HUES64 (cell line): ENCODE measurements around the gene PRKAR1B.

Experiments
- H3K27ac ChIP-seq: 2 replicates; pipeline ENCODE4 v1.7.0; 2013; ENCODE audit warnings: low read depth, low read length, inconsistent platforms
- H3K27me3 ChIP-seq: 2 replicates; pipeline ENCODE4 v1.6.1; 2013; ENCODE audit warnings: mild to moderate bottlenecking, low read length; ENCODE audit not compliant: insufficient read depth
- H3K36me3 ChIP-seq: 2 replicates; pipeline ENCODE4 v1.6.1; 2013; ENCODE audit warnings: mild to moderate bottlenecking, low read length; ENCODE audit not compliant: insufficient read depth
- H3K4me1 ChIP-seq: 2 replicates; pipeline ENCODE4 v1.6.1; 2013; ENCODE audit warnings: mild to moderate bottlenecking, low read length, moderate library complexity; ENCODE audit not compliant: insufficient read depth
- H3K4me3 ChIP-seq: 2 replicates; pipeline ENCODE4 v1.5.1; 2013; ENCODE audit warnings: mild to moderate bottlenecking, low read length, moderate library complexity
- H3K9ac ChIP-seq: 2 replicates; pipeline ENCODE4 v1.6.1; 2013; ENCODE audit warnings: mild to moderate bottlenecking, low read depth, low read length
- H3K9me3 ChIP-seq: 2 replicates; pipeline ENCODE4 v1.6.1; 2013; ENCODE audit warnings: low read depth, low read length; ENCODE audit not compliant: insufficient read depth
- WGBS: fragments of 150-250, 120-280 bp; methylation state at CpG from one replicate; pipeline ENCODE4 v1.1.7; 2013; ENCODE audit warnings: missing lambda C conversion rate; 5-methylcytosine and 5-hydroxymethylcytosine counted together

PRKAR1B gene

DNA sequence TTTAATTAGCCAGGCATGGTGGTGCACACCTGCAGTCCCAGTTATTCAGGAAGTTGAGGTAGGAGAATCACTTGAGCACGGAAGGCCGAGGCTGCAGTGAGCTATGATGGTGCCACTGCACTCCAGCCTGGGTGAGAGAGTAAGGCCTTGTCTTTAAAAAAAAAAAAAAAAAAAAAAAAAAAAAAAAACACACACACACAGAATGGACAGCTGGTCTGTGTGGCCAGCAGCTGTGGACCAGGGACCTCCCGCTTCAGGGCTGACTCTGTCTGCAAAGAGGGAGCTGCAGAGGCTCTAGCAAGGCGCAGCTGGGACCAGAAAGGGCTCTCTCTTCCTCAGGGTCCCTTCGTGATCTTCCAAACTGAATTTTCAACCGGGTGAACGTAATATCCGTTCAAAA is 54.2 kb downstream of the PRKAR1B start:
- WGBS, result 95% methylated on average over 8 of the region's 8 CpGs
- H3K4me3 ChIP-seq, result no peak overlapping the region
- no peaks in the 10 kb centered on the region for H3K4me1 ChIP-seq
- H3K9ac ChIP-seq, result no peak overlapping the region
- no peak overlapping the region for H3K27ac ChIP-seq
- H3K27me3 ChIP-seq, result no peaks in the 10 kb centered on the region
- H3K36me3 ChIP-seq, result peaks cover 27% of the 10 kb centered on the region
- no peaks in the 10 kb centered on the region for H3K9me3 ChIP-seq

- Histone ChIP-seq H3K9ac (no peak overlapping the region), H3K36me3 (peaks cover 27% of the 10 kb centered on the region), H3K9me3 (no peaks in the 10 kb centered on the region), H3K27ac (no peak overlapping the region), H3K4me3 (no peak overlapping the region), H3K4me1 (no peaks in the 10 kb centered on the region), H3K27me3 (no peaks in the 10 kb centered on the region)
- 92% methylated on average over 10 of the region's 10 CpGs for WGBS
Measured at GRCh38 chr7:671415-672042, 55.6 kb downstream of the PRKAR1B start.

- 95% methylated on average over 54 of the region's 54 CpGs for WGBS
- Histone ChIP-seq H3K9me3 (no peaks in the 10 kb centered on the region), H3K36me3 (peaks cover 20% of the 10 kb centered on the region), H3K27me3 (no peaks in the 10 kb centered on the region), H3K27ac (no peak overlapping the region), H3K9ac (no peak overlapping the region), H3K4me3 (no peak overlapping the region), H3K4me1 (no peaks in the 10 kb centered on the region; the same call in 1 of the 2 replicates)
Measured at GRCh38 chr7:670501-671390, 56.3 kb downstream of the PRKAR1B start.

DNA sequence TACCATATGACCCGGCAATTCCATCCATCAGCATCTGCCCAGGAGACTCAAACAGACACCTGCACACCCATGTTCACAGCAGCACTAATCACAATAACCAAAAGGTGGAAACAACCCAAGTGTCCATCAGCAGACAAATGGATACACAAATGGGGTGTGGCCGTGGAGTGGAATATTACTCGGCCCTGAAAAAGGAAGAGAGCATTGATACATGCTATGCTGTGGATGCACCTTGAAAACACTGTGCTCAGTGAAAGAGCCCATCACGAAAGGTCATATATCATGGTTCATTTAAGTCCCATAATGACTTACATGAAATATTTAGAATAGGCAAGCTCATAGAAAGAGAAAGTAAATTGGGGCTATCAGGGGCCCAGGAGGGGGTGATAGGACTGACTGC is 58.1 kb downstream of the PRKAR1B start:
- 97% methylated on average over 4 of the region's 4 CpGs for WGBS
- H3K4me1 ChIP-seq, result peaks cover 4% of the 10 kb centered on the region; the same call in 1 of the 2 replicates
- H3K27me3 ChIP-seq, result no peaks in the 10 kb centered on the region
- H3K4me3 ChIP-seq, result no peak overlapping the region
- H3K9ac ChIP-seq, result no peak overlapping the region
- H3K27ac ChIP-seq, result no peak overlapping the region
- peaks cover 14% of the 10 kb centered on the region for H3K36me3 ChIP-seq
- no peaks in the 10 kb centered on the region for H3K9me3 ChIP-seq

DNA sequence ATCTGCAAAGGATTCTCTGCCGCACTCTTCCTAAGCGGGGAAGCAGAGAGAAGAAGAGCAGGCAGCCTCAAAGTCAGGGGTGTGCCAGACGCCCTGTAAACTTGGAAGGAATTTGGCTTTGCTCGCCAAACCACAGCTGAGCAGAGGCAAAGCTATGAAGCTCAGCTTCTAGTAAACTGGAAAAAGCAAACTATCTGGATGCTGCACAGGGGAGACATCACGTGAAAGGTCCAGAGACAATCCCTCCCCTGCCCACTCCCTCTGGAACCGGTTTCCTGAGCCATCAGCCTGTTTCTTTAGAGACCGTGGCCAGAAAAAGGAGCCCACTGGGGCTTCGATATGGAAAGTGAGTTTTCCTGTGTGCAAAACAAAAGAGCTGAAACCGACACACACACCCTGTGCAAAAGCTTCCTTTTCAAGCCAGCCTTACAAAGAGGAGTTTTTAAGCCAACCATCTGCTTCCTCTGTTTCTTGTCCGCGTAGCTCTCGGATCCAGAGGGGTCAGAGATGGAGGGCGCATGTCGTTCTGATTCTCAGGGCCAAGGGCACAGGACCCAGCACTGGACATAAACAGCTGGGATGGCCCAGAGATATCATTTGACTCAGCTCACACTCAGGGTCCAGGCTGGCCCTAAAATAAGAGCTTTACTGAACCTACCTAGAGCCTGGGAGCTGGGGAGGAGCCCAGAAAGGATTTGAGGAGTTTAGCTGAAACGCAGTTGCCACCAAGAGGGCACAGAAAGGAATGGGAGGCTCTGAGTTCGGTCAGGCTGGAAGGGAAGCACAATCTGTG is 58.7 kb downstream of the PRKAR1B start:
- WGBS, result 93% methylated on average over 16 of the region's 16 CpGs
- Histone ChIP-seq H3K4me3 (no peak overlapping the region), H3K27me3 (no peaks in the 10 kb centered on the region), H3K9me3 (no peaks in the 10 kb centered on the region), H3K27ac (no peak overlapping the region), H3K36me3 (peaks cover 14% of the 10 kb centered on the region), H3K4me1 (peaks cover 4% of the 10 kb centered on the region; the same call in 1 of the 2 replicates), H3K9ac (no peak overlapping the region)

DNA sequence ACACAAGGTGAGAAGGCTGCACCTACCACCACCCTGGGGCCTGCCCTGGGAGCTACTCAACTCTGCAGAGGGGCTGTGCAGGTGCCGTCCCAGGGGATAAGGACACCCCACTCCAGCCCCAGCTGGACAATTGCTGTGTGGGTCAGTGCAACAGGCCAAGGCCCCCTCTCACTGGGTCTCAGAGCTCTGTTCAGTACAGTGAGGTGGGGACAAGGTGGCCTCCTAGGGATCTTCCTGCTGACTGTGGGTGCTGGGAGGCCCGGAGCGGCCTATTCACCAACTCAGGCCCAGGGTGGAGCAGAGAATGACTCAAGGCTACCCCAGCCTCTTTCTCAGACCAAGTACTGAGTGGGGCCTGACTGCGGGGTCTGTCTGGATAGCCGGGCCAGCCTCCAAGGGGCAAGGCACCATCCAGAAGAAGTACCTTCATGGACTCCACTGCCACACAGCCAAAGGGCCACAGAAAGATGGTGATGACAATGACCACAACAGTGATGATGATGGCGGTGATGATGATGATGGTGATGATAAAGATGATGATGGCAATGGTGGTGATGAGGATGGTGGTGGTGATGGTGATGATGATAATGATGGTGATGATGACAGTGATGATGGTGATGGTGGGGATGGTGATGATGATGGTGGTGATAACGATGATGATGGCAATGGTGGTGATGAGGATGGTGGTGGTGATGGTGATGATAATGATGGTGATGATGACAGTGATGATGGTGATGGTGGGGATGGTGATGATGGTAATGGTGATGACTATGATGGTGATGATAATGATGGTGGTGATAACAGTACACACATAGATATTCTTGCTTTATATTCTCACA is 60.4 kb downstream of the PRKAR1B start:
- Histone ChIP-seq H3K4me1 (peaks cover 4% of the 10 kb centered on the region; the same call in 1 of the 2 replicates), H3K27ac (peak overlapping the region; percentile 88; the same call in 1 of the 2 replicates), H3K27me3 (no peaks in the 10 kb centered on the region), H3K9me3 (no peaks in the 10 kb centered on the region), H3K4me3 (no peak overlapping the region), H3K9ac (no peak overlapping the region), H3K36me3 (peaks cover 14% of the 10 kb centered on the region)
- 96% methylated on average over 7 of the region's 7 CpGs for WGBS

GRCh38 chr7:665736-666453 is 61.2 kb downstream of the PRKAR1B start:
- Histone ChIP-seq H3K27ac (peak overlapping the region; percentile 88; the same call in 1 of the 2 replicates), H3K27me3 (no peaks in the 10 kb centered on the region), H3K4me1 (peaks cover 4% of the 10 kb centered on the region; the same call in 1 of the 2 replicates), H3K9ac (no peak overlapping the region), H3K9me3 (no peaks in the 10 kb centered on the region), H3K36me3 (peaks cover 14% of the 10 kb centered on the region), H3K4me3 (no peak overlapping the region)
- 62% methylated on average over 35 of the region's 35 CpGs for WGBS

DNA sequence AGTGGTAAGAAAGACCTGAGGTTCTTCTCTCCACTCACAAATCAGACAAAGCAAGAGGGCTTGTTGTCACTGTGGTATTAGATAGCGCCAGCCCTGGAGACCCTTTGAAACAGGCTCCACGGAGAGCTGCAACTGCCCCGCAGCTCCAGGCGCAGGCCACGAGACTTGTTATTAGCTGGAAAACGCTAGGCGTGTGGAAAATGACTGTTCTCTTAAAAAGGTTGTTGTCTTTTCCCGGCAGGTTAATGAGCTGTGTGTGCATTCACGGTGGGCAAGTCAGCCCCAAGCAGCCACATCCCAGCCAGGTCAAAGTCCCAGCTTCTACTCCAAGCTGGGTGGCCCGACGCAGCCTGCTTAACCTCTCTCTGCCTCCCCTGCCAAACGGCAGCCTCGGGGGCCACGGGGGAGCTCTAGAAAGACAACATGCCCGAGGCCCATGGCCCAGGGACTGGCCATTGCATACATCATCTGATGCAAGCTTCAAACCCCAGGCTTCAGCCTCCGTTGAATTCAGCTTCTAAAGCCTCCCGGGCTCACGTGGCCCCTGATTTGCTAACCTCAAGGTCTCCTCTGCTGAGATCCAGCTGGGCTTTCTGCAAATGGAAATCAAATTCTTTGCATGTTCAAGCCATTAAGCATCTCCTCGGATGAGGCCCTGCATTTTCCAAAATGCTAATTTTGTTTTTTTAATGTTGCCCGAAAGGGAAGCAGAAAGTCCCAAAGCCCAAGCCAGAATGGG is 61.9 kb downstream of the PRKAR1B start:
- Histone ChIP-seq H3K27me3 (no peaks in the 10 kb centered on the region), H3K4me1 (peaks cover 4% of the 10 kb centered on the region; the same call in 1 of the 2 replicates), H3K9ac (no peak overlapping the region), H3K27ac (peak overlapping the region; percentile 88; the same call in 1 of the 2 replicates), H3K36me3 (peaks cover 14% of the 10 kb centered on the region), H3K4me3 (no peak overlapping the region), H3K9me3 (no peaks in the 10 kb centered on the region)
- WGBS, result 56% methylated on average over 20 of the region's 20 CpGs

DNA sequence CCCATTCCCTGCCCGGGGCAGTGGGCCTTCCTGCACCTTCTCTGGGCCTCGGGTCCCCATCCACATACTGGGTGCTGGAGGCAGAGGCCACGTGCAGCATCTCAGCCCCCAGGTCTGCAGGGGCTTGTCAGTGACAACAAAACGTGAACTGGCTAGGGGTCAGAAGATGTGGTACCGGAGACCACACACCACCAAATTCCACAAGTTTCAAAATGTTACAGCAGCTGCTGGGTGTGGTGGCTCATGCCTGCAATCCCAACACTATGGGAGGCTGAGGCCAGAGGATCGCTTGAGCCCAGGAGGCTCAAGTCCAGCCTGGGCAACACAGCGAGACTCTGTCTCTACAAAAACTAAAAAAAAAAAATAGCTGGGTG is 62.7 kb downstream of the PRKAR1B start:
- no peaks in the 10 kb centered on the region for H3K9me3 ChIP-seq
- 96% methylated on average over 7 of the region's 7 CpGs for WGBS
- no peak overlapping the region for H3K4me3 ChIP-seq
- H3K4me1 ChIP-seq, result peaks cover 4% of the 10 kb centered on the region; the same call in 1 of the 2 replicates
- H3K27me3 ChIP-seq, result no peaks in the 10 kb centered on the region
- no peak overlapping the region for H3K9ac ChIP-seq
- H3K27ac ChIP-seq, result peak overlapping the region; percentile 88; the same call in 1 of the 2 replicates
- peaks cover 14% of the 10 kb centered on the region for H3K36me3 ChIP-seq
